Non-pigmented ciliary epithelial cell (primary cell): ENCODE data around the gene ARF4.

Experiments used
- DNase-seq: peaks from one replicate; pipeline ENCODE4 v3.0.0-alpha.2; 2010; ENCODE audit warnings: low read depth

Gene ARF4

GRCh38 chr3:57577801-57578200, 19.3 kb downstream of the ARF4 start:
- no peak for DNase-seq

DNA sequence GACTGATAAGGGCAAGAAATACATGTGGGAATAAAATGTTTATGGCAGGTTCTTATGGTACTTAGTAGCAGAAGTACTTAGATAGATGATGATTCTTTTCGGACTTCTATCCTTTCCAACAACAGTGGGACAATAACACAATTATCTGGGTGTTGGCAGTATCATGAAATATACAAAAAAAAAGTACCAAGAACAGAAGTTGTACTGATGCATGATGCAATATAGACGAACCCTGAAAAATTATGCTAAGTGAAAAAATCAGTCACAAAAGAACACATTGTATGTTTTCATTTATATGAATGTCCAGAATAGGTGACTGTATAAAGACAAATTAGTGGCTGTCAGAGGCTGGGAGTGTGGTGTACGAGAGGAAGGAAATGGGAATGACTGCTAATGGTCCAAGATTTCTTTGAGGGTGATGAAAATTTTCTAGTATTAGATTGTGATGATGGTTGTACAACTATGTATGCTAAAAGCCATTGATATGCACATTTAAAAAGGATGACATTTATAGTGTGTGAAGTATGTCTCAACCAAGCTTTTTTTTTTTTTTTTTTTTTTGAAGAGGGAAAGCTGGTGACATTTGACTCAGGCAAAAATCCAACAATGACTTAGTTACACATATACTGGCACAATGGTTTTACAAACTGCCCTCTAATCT, 21.0 kb downstream of the ARF4 start:
- no peak for DNase-seq

DNA sequence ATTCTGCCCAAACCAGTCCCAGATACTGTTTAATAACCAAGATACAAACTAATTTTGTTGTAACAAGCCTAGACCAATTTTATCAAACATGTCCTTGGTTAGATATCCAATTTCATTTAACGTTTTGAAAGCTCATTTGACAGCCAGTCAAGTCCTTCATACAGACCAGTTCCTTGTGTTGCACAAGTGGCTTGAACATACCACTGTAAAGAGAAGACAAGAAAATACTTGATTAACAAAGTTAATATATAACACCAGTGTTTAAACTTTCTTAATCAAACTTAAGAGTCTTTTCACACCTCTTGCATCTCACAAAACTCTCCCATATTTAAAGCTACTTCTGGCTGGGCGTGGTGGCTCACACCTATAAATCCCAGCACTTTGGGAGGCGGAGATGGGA, 25.0 kb downstream of the ARF4 start:
- DNase-seq, result no peak

GRCh38 chr3:57570878-57571277, 26.3 kb downstream of the ARF4 start:
- DNase-seq, result no peak

GRCh38 chr3:57569859-57570450, 27.2 kb downstream of the ARF4 start:
- no peak for DNase-seq

DNA sequence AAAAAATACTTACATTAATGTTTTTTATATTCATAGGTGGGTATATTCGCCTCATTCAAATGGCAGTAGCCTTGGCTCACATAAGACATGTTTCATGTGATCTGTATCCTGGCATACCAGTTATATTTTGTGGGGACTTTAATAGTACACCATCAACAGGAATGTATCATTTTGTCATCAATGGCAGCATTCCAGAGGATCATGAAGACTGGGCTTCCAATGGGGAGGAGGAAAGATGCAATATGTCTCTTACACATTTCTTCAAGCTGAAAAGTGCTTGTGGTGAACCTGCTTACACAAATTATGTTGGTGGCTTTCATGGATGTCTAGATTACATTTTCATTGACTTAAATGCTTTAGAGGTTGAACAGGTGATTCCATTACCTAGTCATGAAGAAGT, 37.6 kb downstream of the ARF4 start:
- DNase-seq, result no peak

DNA sequence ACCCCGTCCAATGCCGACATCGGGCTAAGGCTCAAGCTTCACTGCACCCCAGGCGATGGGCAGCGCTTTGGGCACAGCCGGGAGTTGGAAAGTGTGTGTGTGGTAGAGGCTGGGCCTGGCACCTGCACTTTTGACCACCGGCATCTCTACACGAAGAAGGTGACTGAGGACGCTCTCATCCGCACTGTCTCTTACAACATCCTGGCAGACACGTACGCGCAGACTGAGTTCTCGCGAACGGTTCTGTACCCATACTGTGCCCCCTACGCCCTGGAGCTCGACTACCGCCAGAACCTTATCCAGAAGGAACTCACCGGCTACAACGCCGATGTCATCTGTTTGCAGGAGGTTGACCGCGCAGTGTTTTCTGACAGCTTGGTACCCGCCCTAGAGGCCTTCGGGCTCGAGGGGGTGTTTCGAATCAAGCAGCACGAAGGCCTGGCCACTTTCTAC, 40.0 kb downstream of the ARF4 start:
- no peak for DNase-seq

DNA sequence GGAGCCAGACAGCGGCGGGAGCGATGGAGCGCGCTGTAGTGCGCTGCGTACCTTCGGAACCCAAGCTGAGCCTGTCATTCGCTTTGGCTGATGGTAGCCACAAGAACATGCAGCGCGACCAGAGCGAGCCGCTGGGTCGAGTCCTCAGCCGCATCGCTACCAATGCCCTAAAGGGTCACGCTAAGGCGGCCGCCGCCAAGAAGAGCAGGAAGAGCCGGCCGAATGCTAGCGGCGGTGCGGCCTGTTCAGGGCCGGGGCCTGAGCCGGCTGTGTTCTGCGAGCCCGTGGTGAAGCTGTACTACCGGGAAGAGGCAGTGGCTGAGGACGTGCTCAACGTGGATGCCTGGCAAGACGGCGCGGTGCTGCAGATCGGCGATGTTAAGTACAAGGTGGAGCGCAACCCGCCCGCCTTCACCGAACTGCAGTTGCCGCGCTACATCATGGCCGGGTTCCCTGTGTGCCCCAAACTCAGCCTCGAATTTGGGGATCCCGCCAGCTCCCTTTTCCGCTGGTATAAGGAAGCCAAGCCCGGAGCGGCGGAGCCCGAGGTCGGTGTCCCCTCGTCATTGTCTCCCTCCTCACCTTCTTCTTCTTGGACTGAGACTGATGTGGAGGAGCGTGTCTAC, 40.6 kb downstream of the ARF4 start:
- DNase-seq, result no peak

- DNase-seq, result peak; percentile 72
Observed at GRCh38 chr3:57555738-57556458, 41.2 kb downstream of the ARF4 start, which contains the start of gene PDE12. TSS of gene PDE12 (plus strand) at chr3:57556274. CDS start at chr3:57556380, 106 bp downstream.

DNA sequence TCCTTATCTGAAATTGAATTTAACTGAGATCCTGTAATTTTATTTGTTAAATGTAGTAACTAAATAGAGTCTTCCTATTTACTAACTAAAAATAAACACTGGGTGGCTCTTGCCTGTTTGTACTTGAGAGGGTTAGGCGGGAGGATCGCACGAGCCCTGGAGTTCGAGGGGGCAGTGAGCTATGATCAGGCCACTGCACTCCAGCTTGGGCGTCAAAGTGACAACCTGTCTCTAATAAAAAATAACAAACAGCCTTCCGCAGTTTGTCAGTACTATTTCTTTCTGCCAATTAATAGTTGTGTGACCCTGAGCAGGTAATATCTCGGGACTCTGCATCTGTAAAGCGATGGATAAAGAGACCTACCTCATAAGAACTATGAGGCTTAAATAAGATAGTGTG, 41.8 kb downstream of the ARF4 start:
- DNase-seq, result no peak

DNA sequence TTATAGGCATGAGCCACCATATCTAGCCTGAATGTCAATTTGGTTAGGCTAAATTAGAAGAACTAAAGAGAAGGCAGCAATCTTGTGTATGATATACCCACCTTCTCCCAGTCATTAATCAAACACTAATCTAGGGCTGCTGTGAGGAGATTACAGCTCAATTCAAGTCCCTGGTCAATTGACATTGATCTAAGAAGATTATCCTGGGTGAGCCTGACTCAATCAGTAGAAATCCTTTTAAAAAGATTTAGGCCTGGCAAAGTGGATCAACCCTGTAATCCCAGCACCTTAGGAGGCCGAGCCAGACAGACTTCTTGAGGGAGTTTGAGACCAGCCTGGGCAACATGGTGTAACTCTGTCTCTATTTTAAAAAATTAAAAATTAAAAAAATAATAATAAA, 50.5 kb downstream of the ARF4 start:
- no peak for DNase-seq

DNA sequence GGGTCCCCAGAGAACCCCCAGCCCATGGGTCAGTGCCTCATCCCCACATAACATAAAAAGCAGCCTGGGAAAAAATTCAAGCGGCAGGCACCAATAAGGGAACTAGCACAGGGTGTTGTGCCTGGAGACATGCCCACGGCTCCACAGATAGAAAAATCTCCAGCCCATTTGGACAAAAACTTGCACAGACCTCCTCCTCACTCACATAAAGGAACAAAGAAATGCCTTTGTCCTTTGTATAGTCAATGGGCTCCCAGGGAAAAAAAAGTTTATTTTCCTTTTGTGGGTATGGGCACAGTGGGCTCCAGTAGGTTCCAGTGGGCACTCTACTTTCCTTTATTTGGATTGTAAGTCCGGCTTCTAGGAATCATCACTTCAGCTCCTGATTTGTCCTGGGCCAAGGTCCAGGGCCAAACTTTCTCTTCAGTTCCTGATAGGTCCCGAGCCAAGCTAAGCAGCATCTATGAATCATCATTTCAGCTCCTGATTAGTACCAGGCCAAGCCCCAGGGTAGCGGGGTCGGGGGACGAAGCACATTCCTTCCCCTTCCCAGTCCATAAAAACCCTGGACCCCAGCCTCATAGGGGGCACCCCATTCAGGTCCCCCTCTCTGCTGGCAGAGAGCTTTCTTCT, 51.4 kb downstream of the ARF4 start:
- DNase-seq, result no peak

GRCh38 chr3:57544181-57545125, 52.7 kb downstream of the ARF4 start, which contains the start of gene DNAH12:
TSS of gene DNAH12 (minus strand) at chr3:57544344. CDS start at chr3:57542870, 1,474 bp downstream.
- DNase-seq, result no peak

DNA sequence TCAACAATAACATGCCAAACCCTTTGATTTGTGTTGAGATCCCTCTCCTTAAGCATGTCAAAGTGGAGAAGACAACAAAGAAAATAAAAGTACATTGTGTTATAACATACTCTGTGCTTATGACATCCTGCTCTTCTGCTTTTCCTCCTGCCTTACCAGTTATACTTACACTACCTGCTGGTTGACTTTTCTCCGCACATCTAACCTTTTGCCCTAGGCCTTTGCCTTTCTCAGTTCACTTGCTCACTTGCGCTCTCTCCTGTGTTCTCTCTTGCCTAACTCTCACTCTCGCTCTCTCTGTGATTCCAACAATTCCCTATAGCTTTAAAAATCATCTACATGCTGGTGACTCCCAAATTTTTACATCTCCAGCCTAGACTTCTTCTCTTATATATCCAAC, 58.7 kb downstream of the ARF4 start:
- no peak for DNase-seq

DNA sequence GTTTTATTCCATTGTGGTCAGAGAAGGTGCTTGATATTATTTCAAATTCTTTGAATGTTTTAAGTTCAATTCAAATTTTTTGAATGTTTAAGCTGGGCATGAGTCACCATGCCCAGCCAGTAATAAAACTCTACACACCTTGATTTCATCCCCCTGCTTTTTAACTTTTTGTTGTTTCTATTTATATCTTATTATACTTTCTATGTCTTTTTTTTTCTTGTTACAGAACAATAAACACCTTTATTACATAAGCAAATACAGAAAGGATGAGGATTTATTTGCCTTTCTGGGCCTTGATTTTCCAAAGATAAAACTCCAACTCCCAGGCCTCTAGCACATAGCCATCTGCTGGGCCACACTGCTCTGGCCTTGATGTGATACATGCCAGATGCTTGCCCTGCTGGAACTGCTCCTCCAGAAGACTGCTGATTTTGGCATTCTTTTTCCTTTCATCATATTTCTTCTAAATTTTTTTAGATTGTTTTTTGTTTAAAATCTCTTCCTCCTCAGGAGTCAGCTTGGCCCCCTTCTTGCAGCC, 67.0 kb downstream of the ARF4 start:
- no peak for DNase-seq
